ENCODE results near the gene WDR64.
"Not testable (repeated sequence)": the region's sequence is repeated elsewhere in the genome, so short reads cannot be mapped to it uniquely, and the experiment has no call there.

WDR64 gene

GRCh38 chr1:241658081-241658793, 6.2 kb downstream of the WDR64 start:
- DNase-seq = no peak

- DNase-seq = not testable (repeated sequence)
Measured at GRCh38 chr1:241659016-241659415, 6.9 kb downstream of the WDR64 start.

GRCh38 chr1:241660424-241660972, 8.4 kb downstream of the WDR64 start:
- DNase-seq = no peak

- no peak for DNase-seq
Measured at GRCh38 chr1:241666419-241666818, 14.3 kb downstream of the WDR64 start.

- DNase-seq = no peak
Measured at GRCh38 chr1:241672301-241672700, 20.2 kb downstream of the WDR64 start.

- no peak for DNase-seq
Measured at GRCh38 chr1:241674805-241675384, 22.8 kb downstream of the WDR64 start.

- DNase-seq = no peak
Measured at GRCh38 chr1:241675983-241676382, 23.9 kb downstream of the WDR64 start.

GRCh38 chr1:241677201-241677600, 25.1 kb downstream of the WDR64 start:
- no peak for DNase-seq

- DNase-seq = no peak
Measured at GRCh38 chr1:241678536-241678935, 26.5 kb downstream of the WDR64 start.

GRCh38 chr1:241679404-241679803, 27.3 kb downstream of the WDR64 start:
- DNase-seq = no peak

- no peak for DNase-seq
Measured at GRCh38 chr1:241679961-241680360, 27.9 kb downstream of the WDR64 start.

- not testable (repeated sequence) for DNase-seq
Measured at GRCh38 chr1:241681861-241682448, 29.9 kb downstream of the WDR64 start.

GRCh38 chr1:241682921-241683320, 30.8 kb downstream of the WDR64 start:
- DNase-seq = no peak

GRCh38 chr1:241684108-241684507, 32.0 kb downstream of the WDR64 start:
- no peak for DNase-seq

GRCh38 chr1:241688940-241689368, 36.9 kb downstream of the WDR64 start:
- DNase-seq = no peak

GRCh38 chr1:241695246-241696171, 43.4 kb downstream of the WDR64 start:
- no peak for DNase-seq

GRCh38 chr1:241696172-241696814, 44.2 kb downstream of the WDR64 start:
- no peak for DNase-seq

- DNase-seq = no peak
Measured at GRCh38 chr1:241696815-241697639, 44.9 kb downstream of the WDR64 start.

- no peak for DNase-seq
Measured at GRCh38 chr1:241697640-241698018, 45.5 kb downstream of the WDR64 start.

GRCh38 chr1:241698177-241698576, 46.1 kb downstream of the WDR64 start:
- no peak for DNase-seq
